WTC11 (cell line): Measurements from ENCODE around the gene KDM4C.

ENCODE experiments used
- FOXJ3 ChIP-seq: sonication (generic); formaldehyde crosslinking; IDR thresholded peaks from 2 replicates; pipeline ENCODE4 v1.9.0; 2021; ENCODE audit warnings: missing genetic modification reagents, mild to moderate bottlenecking, borderline replicate concordance
- FOXK1 ChIP-seq: sonication (generic); formaldehyde crosslinking; IDR thresholded peaks from 2 replicates; pipeline ENCODE4 v1.8.0; 2022; ENCODE audit warnings: mild to moderate bottlenecking, moderate library complexity, missing genetic modification reagents
- GABPB1 ChIP-seq: sonication (generic); formaldehyde crosslinking; IDR thresholded peaks from 2 replicates; pipeline ENCODE4 v1.8.1; 2023; ENCODE audit warnings: mild to moderate bottlenecking, missing genetic modification reagents
- JAZF1 ChIP-seq: fragments of 250-450 bp; sonication (Bioruptor Pico); IDR thresholded peaks from 2 replicates; pipeline ENCODE4 v1.9.0; 2021; ENCODE audit warnings: moderate library complexity, mild to moderate bottlenecking, inconsistent platforms
- JUN ChIP-seq: sonication (generic); formaldehyde crosslinking; IDR thresholded peaks from 2 replicates; pipeline ENCODE4 v1.8.0; 2023; ENCODE audit warnings: mild to moderate bottlenecking, missing genetic modification reagents
- TEAD4 ChIP-seq: sonication (generic); formaldehyde crosslinking; IDR thresholded peaks from 2 replicates; pipeline ENCODE4 v1.8.0; 2022; ENCODE audit warnings: mild to moderate bottlenecking, missing genetic modification reagents
- ZNF423 ChIP-seq: fragments of 250-450 bp; sonication (Bioruptor Pico); IDR thresholded peaks from 2 replicates; pipeline ENCODE4 v2.1.2; 2022; ENCODE audit warnings: mild to moderate bottlenecking, moderate library complexity
- TF ChIP-seq, protein P1 (sequence below): fragments of 200-600 bp; IDR thresholded peaks from 2 replicates; pipeline ENCODE4 v1.8.0; 2022; ENCODE audit warnings: antibody characterized with exemption
- TF ChIP-seq, protein P2 (sequence below): sonication (generic); formaldehyde crosslinking; IDR thresholded peaks from 2 replicates; pipeline ENCODE4 v1.8.1; 2023; ENCODE audit warnings: mild to moderate bottlenecking, missing genetic modification reagents, borderline replicate concordance
- TF ChIP-seq, protein P3 (sequence below): fragments of 250-450 bp; sonication (Bioruptor Pico); IDR thresholded peaks from 2 replicates; pipeline ENCODE4 v2.1.2; 2022; ENCODE audit warnings: mild to moderate bottlenecking, moderate library complexity
- TF ChIP-seq, protein P4 (sequence below): sonication (generic); formaldehyde crosslinking; IDR thresholded peaks from 2 replicates; pipeline ENCODE4 v1.8.0; 2022; ENCODE audit warnings: mild to moderate bottlenecking, missing genetic modification reagents
- TF ChIP-seq, protein P5 (sequence below): sonication (generic); formaldehyde crosslinking; IDR thresholded peaks from 2 replicates; pipeline ENCODE4 v1.8.1; 2022; ENCODE audit warnings: low read depth, missing genetic modification reagents, borderline replicate concordance
- TF ChIP-seq, protein P6 (sequence below): sonication (generic); formaldehyde crosslinking; IDR thresholded peaks from 2 replicates; pipeline ENCODE4 v1.8.0; 2022; ENCODE audit warnings: mild to moderate bottlenecking, missing genetic modification reagents

DNA sequence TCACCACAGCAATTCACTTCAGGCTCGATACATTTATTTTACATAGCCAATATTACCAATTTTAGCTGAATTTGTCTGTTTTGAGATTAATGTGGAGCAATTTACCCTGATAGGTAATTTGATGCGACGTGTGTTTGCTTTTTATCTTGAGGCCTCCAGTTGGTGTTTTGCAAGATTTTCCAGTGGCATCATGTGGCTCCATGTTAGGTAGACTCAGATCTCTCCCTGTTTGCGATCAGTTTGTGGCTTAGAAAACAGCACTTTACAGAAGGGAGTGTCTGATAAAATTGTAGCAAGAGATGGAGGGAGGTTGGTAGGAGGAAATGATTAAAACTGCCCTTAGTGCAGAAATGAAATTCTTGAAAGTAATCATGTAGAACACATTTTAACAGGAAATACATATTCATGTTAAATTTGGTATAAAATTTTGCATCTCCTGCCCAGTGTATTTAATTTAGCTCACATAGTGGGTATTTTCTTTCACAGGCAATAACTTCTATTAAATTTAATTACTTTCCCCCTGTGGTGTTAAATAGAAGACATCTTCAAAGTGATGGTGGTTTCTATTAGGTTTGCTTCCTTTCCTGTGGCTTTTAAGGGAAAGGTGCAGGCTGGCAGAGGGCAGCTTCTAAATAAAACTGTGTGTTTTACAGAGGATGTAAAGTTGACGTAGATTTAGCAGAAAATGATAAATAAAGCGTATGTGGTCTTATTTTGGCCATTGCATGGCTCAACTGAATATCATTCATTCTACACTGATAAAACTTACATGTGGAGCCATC is 135.8 kb downstream of the KDM4C start:
- TF ChIP-seq FOXK1 (CRISPR knock-in tag), result no peak
- TF ChIP-seq GABPB1 (CRISPR knock-in tag), result no peak
- TF ChIP-seq, protein P1, sequence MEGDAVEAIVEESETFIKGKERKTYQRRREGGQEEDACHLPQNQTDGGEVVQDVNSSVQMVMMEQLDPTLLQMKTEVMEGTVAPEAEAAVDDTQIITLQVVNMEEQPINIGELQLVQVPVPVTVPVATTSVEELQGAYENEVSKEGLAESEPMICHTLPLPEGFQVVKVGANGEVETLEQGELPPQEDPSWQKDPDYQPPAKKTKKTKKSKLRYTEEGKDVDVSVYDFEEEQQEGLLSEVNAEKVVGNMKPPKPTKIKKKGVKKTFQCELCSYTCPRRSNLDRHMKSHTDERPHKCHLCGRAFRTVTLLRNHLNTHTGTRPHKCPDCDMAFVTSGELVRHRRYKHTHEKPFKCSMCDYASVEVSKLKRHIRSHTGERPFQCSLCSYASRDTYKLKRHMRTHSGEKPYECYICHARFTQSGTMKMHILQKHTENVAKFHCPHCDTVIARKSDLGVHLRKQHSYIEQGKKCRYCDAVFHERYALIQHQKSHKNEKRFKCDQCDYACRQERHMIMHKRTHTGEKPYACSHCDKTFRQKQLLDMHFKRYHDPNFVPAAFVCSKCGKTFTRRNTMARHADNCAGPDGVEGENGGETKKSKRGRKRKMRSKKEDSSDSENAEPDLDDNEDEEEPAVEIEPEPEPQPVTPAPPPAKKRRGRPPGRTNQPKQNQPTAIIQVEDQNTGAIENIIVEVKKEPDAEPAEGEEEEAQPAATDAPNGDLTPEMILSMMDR, result no peak
- no peak for TF ChIP-seq JAZF1 (CRISPR knock-in tag)
- TF ChIP-seq JUN (CRISPR knock-in tag), result no peak
- TF ChIP-seq TEAD4 (CRISPR knock-in tag), result no peak
- TF ChIP-seq, protein P2, sequence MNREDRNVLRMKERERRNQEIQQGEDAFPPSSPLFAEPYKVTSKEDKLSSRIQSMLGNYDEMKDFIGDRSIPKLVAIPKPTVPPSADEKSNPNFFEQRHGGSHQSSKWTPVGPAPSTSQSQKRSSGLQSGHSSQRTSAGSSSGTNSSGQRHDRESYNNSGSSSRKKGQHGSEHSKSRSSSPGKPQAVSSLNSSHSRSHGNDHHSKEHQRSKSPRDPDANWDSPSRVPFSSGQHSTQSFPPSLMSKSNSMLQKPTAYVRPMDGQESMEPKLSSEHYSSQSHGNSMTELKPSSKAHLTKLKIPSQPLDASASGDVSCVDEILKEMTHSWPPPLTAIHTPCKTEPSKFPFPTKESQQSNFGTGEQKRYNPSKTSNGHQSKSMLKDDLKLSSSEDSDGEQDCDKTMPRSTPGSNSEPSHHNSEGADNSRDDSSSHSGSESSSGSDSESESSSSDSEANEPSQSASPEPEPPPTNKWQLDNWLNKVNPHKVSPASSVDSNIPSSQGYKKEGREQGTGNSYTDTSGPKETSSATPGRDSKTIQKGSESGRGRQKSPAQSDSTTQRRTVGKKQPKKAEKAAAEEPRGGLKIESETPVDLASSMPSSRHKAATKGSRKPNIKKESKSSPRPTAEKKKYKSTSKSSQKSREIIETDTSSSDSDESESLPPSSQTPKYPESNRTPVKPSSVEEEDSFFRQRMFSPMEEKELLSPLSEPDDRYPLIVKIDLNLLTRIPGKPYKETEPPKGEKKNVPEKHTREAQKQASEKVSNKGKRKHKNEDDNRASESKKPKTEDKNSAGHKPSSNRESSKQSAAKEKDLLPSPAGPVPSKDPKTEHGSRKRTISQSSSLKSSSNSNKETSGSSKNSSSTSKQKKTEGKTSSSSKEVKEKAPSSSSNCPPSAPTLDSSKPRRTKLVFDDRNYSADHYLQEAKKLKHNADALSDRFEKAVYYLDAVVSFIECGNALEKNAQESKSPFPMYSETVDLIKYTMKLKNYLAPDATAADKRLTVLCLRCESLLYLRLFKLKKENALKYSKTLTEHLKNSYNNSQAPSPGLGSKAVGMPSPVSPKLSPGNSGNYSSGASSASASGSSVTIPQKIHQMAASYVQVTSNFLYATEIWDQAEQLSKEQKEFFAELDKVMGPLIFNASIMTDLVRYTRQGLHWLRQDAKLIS (CRISPR knock-in tag), result no peak
- TF ChIP-seq, protein P3, sequence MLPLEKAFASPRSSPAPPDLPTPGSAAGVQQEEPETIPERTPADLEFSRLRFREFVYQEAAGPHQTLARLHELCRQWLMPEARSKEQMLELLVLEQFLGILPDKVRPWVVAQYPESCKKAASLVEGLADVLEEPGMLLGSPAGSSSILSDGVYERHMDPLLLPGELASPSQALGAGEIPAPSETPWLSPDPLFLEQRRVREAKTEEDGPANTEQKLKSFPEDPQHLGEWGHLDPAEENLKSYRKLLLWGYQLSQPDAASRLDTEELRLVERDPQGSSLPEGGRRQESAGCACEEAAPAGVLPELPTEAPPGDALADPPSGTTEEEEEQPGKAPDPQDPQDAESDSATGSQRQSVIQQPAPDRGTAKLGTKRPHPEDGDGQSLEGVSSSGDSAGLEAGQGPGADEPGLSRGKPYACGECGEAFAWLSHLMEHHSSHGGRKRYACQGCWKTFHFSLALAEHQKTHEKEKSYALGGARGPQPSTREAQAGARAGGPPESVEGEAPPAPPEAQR, result no peak
- TF ChIP-seq, protein P4, sequence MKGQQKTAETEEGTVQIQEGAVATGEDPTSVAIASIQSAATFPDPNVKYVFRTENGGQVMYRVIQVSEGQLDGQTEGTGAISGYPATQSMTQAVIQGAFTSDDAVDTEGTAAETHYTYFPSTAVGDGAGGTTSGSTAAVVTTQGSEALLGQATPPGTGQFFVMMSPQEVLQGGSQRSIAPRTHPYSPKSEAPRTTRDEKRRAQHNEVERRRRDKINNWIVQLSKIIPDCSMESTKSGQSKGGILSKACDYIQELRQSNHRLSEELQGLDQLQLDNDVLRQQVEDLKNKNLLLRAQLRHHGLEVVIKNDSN (CRISPR knock-in tag), result no peak
- no peak for TF ChIP-seq FOXJ3 (CRISPR knock-in tag)
- TF ChIP-seq, protein P5, sequence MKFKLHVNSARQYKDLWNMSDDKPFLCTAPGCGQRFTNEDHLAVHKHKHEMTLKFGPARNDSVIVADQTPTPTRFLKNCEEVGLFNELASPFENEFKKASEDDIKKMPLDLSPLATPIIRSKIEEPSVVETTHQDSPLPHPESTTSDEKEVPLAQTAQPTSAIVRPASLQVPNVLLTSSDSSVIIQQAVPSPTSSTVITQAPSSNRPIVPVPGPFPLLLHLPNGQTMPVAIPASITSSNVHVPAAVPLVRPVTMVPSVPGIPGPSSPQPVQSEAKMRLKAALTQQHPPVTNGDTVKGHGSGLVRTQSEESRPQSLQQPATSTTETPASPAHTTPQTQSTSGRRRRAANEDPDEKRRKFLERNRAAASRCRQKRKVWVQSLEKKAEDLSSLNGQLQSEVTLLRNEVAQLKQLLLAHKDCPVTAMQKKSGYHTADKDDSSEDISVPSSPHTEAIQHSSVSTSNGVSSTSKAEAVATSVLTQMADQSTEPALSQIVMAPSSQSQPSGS (CRISPR knock-in tag), result no peak
- TF ChIP-seq, protein P6, sequence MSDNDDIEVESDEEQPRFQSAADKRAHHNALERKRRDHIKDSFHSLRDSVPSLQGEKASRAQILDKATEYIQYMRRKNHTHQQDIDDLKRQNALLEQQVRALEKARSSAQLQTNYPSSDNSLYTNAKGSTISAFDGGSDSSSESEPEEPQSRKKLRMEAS, result no peak
- TF ChIP-seq ZNF423, result no peak
